ENCODE results near the gene PLEKHB2. TPM values are rescaled to one million over a fixed set of nuclear protein-coding genes. Genes with fewer than 3 reads are reported as not detected.

The PLEKHB2 gene
- total RNA-seq, 2 donors from 2014 or later: 128 to 141 TPM

Other genes starting within 250 kb of the PLEKHB2 start
- 10 to 100 TPM; 82.6 to 93.5 TPM for gene FAM168B, start 11.9 kb upstream of the PLEKHB2 start, total RNA-seq
- gene POTEE, start 104.2 kb downstream of the PLEKHB2 start, total RNA-seq: under 1 TPM; 0.11 to 0.22 TPM

All from colonic mucosa (tissue), 2 donors.